Thymus (tissue), 11 donors: Measurements from ENCODE around the gene WAPL. TPM values are rescaled to one million over a fixed set of nuclear protein-coding genes. Genes with fewer than 3 reads are reported as not detected.
A peak's percentile ranks its signal among the peaks of the same experiment; 100 is the strongest.

Experiments used
- DNase-seq, 9 donors: peaks; one replicate each; pipeline ENCODE4 v3.0.0-alpha.2; 2013; ENCODE audit warnings: low spot score in 9 of 9, low read depth in 6 of 9, missing footprints in 1 of 9
- H3K27ac ChIP-seq, 2 donors: one replicate each; pipeline ENCODE4 v1.5.1; 2013; ENCODE audit warnings: control low read depth in 1 of 2, low read depth in 1 of 2, low read length in 1 of 2, mild to moderate bottlenecking in 1 of 2, moderate library complexity in 1 of 2
- H3K27me3 ChIP-seq, 2 donors: one replicate each; pipeline ENCODE4 v1.5.1; 2013; ENCODE audit warnings: low read length in 1 of 2; ENCODE audit not compliant: control insufficient read depth in 2 of 2, insufficient read depth in 1 of 2
- H3K36me3 ChIP-seq, 2 donors: one replicate each; pipeline ENCODE4 v1.5.1; 2013; ENCODE audit warnings: low read length in 1 of 2, mild to moderate bottlenecking in 1 of 2, moderate library complexity in 1 of 2; ENCODE audit not compliant: control insufficient read depth in 2 of 2, insufficient read depth in 2 of 2
- H3K4me1 ChIP-seq, 2 donors: one replicate each; pipeline ENCODE4 v1.5.1; 2013; ENCODE audit warnings: low read length in 2 of 2; ENCODE audit not compliant: control insufficient read depth in 2 of 2, insufficient read depth in 2 of 2
- H3K4me3 ChIP-seq, 2 donors: one replicate each; pipeline ENCODE4 v1.5.1; 2013; ENCODE audit warnings: low read length in 2 of 2, control low read depth in 1 of 2, mild to moderate bottlenecking in 1 of 2
- H3K9me3 ChIP-seq, 2 donors: one replicate each; pipeline ENCODE4 v1.5.1; 2013; ENCODE audit warnings: low read length in 1 of 2, mild to moderate bottlenecking in 1 of 2; ENCODE audit not compliant: control insufficient read depth in 2 of 2, insufficient read depth in 1 of 2
- WGBS: extraction: QIAGEN DNeasy Blood & Tissue Kit; methylation state at CpG from one replicate; pipeline ENCODE4 v1.1.7; 2013; 5-methylcytosine and 5-hydroxymethylcytosine counted together
- polyA plus RNA-seq: library from polyadenylated mRNA; stranded (reverse); fragments of 200-250 nt; gene quantifications from one replicate; pipeline ENCODE4 v1.2.3, GENCODE V29; 2013
- total RNA-seq: library from RNA; stranded (reverse); fragments of 120-200 nt; gene quantifications from one replicate; pipeline ENCODE4 v1.2.4, GENCODE V29; 2013
- donor health status: healthy.

The WAPL gene
- total and polyA plus RNA-seq, 2 donors: 39.1 to 50.9 TPM

- 25% methylated on average over 27 of the region's 27 CpGs for WGBS
- Histone ChIP-seq H3K4me3 (peak overlapping the region; percentile 70 to 85), H3K4me1 (peaks cover 8 to 29% of the 10 kb centered on the region in 2 donors), H3K27me3 (peaks cover 0 to 37% of the 10 kb centered on the region in 2 donors), H3K27ac (peak overlapping the region; percentile 66 to 89), H3K9me3 (no peaks in the 10 kb centered on the region), H3K36me3 (no peaks in the 10 kb centered on the region)
- DNase-seq: peak in 4 of 9 donors; percentile 44 to 69 (median 48)
These were observed 119.9 kb downstream of the WAPL start for GRCh38 chr10:86401588-86402282.

GRCh38 chr10:86400705-86401587 is 120.6 kb downstream of the WAPL start:
- Histone ChIP-seq H3K27me3 (peaks cover 0 to 37% of the 10 kb centered on the region in 2 donors), H3K27ac (peak overlapping the region; percentile 68 to 89), H3K36me3 (no peaks in the 10 kb centered on the region), H3K4me3 (peak overlapping the region; percentile 70 to 85), H3K9me3 (no peaks in the 10 kb centered on the region), H3K4me1 (peaks cover 8 to 29% of the 10 kb centered on the region in 2 donors)
- 2% methylated on average over 76 of the region's 76 CpGs for WGBS
- peak in 5 of 9 donors; percentile 55 to 83 (median 73) for DNase-seq

GRCh38 chr10:86399879-86400704 is 121.5 kb downstream of the WAPL start:
- Histone ChIP-seq H3K4me3 (peak overlapping the region; percentile 70 to 85), H3K36me3 (no peaks in the 10 kb centered on the region), H3K27me3 (peaks cover 0 to 42% of the 10 kb centered on the region in 2 donors), H3K27ac (peak overlapping the region; percentile 68 to 89), H3K9me3 (no peaks in the 10 kb centered on the region), H3K4me1 (peaks cover 8 to 29% of the 10 kb centered on the region in 2 donors)
- under 1% methylated on average over 90 of the region's 90 CpGs for WGBS
- peak; percentile 82 to 96 (median 90) for DNase-seq

GRCh38 chr10:86399514-86399878 is 122.1 kb downstream of the WAPL start:
- 44% methylated on average over 9 of the region's 9 CpGs for WGBS
- Histone ChIP-seq H3K27ac (no peak overlapping the region), H3K36me3 (no peaks in the 10 kb centered on the region), H3K9me3 (no peaks in the 10 kb centered on the region), H3K4me3 (peak overlapping the region in 1 of 2 donors; percentile 85), H3K27me3 (peaks cover 0 to 45% of the 10 kb centered on the region in 2 donors), H3K4me1 (peaks cover 8 to 29% of the 10 kb centered on the region in 2 donors)
- DNase-seq: no peak

- Histone ChIP-seq H3K9me3 (no peaks in the 10 kb centered on the region), H3K27ac (no peak overlapping the region), H3K4me3 (no peak overlapping the region), H3K4me1 (peaks cover 5 to 21% of the 10 kb centered on the region in 2 donors), H3K27me3 (peaks cover 0 to 57% of the 10 kb centered on the region in 2 donors), H3K36me3 (no peaks in the 10 kb centered on the region)
- DNase-seq: no peak
- 96% methylated on average over 7 of the region's 7 CpGs for WGBS
These were observed 124.5 kb downstream of the WAPL start for GRCh38 chr10:86397120-86397519.

GRCh38 chr10:86393862-86394455 is 127.6 kb downstream of the WAPL start:
- H3K27me3 ChIP-seq: peaks cover 7 to 66% of the 10 kb centered on the region in 2 donors
- H3K4me1 ChIP-seq: peaks cover 0 to 4% of the 10 kb centered on the region in 2 donors
- no peak overlapping the region for H3K4me3 ChIP-seq
- H3K27ac ChIP-seq: no peak overlapping the region
- no peaks in the 10 kb centered on the region for H3K9me3 ChIP-seq
- DNase-seq: no peak
- 77% methylated on average over 10 of the region's 10 CpGs for WGBS
- no peaks in the 10 kb centered on the region for H3K36me3 ChIP-seq

- no peak overlapping the region for H3K4me3 ChIP-seq
- H3K27ac ChIP-seq: no peak overlapping the region
- H3K36me3 ChIP-seq: no peaks in the 10 kb centered on the region
- peaks cover 0 to 4% of the 10 kb centered on the region in 2 donors for H3K4me1 ChIP-seq
- H3K27me3 ChIP-seq: peaks cover 7 to 71% of the 10 kb centered on the region in 2 donors
- WGBS: 91% methylated on average over 9 of the region's 9 CpGs
- no peak for DNase-seq
- H3K9me3 ChIP-seq: no peaks in the 10 kb centered on the region
These were observed 128.2 kb downstream of the WAPL start for GRCh38 chr10:86393362-86393761.

GRCh38 chr10:86392723-86393094 is 128.9 kb downstream of the WAPL start:
- peaks cover 7 to 78% of the 10 kb centered on the region in 2 donors for H3K27me3 ChIP-seq
- H3K27ac ChIP-seq: no peak overlapping the region
- no peak for DNase-seq
- H3K4me1 ChIP-seq: peaks cover 0 to 4% of the 10 kb centered on the region in 2 donors
- H3K4me3 ChIP-seq: no peak overlapping the region
- H3K9me3 ChIP-seq: no peaks in the 10 kb centered on the region
- H3K36me3 ChIP-seq: no peaks in the 10 kb centered on the region
- 87% methylated on average over 7 of the region's 7 CpGs for WGBS
